Measurements from ENCODE around the gene CARD14. TPM values are rescaled to one million over a fixed set of nuclear protein-coding genes. Genes with fewer than 3 reads are reported as not detected.
A peak's percentile ranks its signal among the peaks of the same experiment; 100 is the strongest.
"Not testable (repeated sequence)": the region's sequence is repeated elsewhere in the genome, so short reads cannot be mapped to it uniquely, and the experiment has no call there.

Gene CARD14
- total and polyA plus RNA-seq, 2 experiments from 2014 or later, result 0.08 to 0.52 TPM

DNA sequence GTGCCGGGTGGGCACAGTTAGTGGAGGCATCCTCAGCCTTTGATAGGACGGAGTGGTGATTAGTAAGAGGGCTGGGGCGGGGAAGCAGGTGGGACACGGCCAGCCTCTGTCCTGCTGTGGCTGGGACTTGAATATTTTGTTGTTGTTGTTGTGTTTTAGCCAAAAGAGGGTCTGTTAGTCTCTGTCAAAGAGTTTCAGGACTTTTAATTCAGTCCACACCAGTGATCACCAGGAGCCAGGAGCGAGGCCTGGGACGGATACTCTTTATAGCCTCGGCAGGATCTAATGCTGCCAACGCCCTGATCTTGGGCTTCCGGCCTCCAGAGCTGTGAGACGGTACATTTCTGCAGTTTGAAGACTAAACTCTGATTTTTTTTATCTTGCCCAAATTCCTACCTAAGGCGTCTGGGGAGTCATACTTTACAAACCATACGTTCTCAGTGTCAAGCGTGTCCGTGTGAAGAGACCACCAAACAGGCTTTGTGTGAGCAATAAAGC is 87.9 kb downstream of the CARD14 start:
- Histone ChIP-seq H3F3A (replicated peaks; ENCODE audit: low read depth) (peaks cover 36% of the 10 kb centered on the region), H3K36me3 (ENCODE audit: insufficient read depth) (no peaks in the 10 kb centered on the region), H2AFZ (no peak overlapping the region), H3K27ac (ENCODE audit: low read depth) (peak overlapping the region; percentile 89), H4K20me1 (replicated peaks; ENCODE audit: insufficient read depth) (no peaks in the 10 kb centered on the region), H3K4me3 (no peak overlapping the region), H3K4me2 (peak overlapping the region; percentile 22), H3K79me2 (replicated peaks; ENCODE audit: insufficient read depth) (0 out of 2 replicates have a peak, but pooled peaks cover 3% of the 10 kb centered on the region), H3K9me2 (ENCODE audit: insufficient read depth) (no peaks in the 10 kb centered on the region), H3K4me1 (ENCODE audit: insufficient read depth) (peaks cover 37% of the 10 kb centered on the region), H3K27me3 (ENCODE audit: insufficient read depth) (no peaks in the 10 kb centered on the region)
- H3K9me3 Mint-ChIP-seq, result no peaks in the 10 kb centered on the region; the same call in 2 of the 3 replicates
- DNase-seq (ENCODE audit: low spot score), result peak; percentile 37
- TF ChIP-seq CREB1 (CRISPR knock-in tag; IDR thresholded peaks at IDR 0.05; ENCODE audit: low read depth) (no peak), ZNF114 (CRISPR knock-in tag; IDR thresholded peaks at IDR 0.05) (no peak), EZH2phosphoT487 (IDR thresholded peaks at IDR 0.05; ENCODE audit: unreplicated experiment) (no peak), CTCF (conservative IDR thresholded peaks at IDR 0.05; ENCODE audit: low read depth in 2 of 2) (no peak), STAT1 (IDR thresholded peaks at IDR 0.05; ENCODE audit: unreplicated experiment) (no peak), POLR2AphosphoS5 (IDR thresholded peaks at IDR 0.05; ENCODE audit: low read depth) (no peak), REST (IDR thresholded peaks at IDR 0.05; ENCODE audit: unreplicated experiment) (no peak), ZNF331 (CRISPR knock-in tag; IDR thresholded peaks at IDR 0.05; ENCODE audit: low read depth) (no peak), JUNB (IDR thresholded peaks at IDR 0.05; ENCODE audit: unreplicated experiment) (no peak), NANOG (IDR thresholded peaks at IDR 0.05; ENCODE audit: borderline replicate concordance) (no peak)
- TF ChIP-seq, protein P1, sequence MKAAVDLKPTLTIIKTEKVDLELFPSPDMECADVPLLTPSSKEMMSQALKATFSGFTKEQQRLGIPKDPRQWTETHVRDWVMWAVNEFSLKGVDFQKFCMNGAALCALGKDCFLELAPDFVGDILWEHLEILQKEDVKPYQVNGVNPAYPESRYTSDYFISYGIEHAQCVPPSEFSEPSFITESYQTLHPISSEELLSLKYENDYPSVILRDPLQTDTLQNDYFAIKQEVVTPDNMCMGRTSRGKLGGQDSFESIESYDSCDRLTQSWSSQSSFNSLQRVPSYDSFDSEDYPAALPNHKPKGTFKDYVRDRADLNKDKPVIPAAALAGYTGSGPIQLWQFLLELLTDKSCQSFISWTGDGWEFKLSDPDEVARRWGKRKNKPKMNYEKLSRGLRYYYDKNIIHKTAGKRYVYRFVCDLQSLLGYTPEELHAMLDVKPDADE (IDR thresholded peaks at IDR 0.05), result no peak
- no peak; the same call in 2 of the 3 replicates for ATAC-seq
- H3K36me3 Mint-ChIP-seq (ENCODE audit: low read depth), result no peaks in the 10 kb centered on the region
- no peak overlapping the region; the same call in 2 of the 3 replicates for H3K4me3 Mint-ChIP-seq
- H3K27me3 Mint-ChIP-seq (ENCODE audit: insufficient read depth, low read depth, poor library complexity), result peaks cover 26% of the 10 kb centered on the region
- H3K27ac Mint-ChIP-seq, result peak overlapping the region; percentile 88
- peaks cover 45% of the 10 kb centered on the region for H3K4me1 Mint-ChIP-seq

GRCh38 chr17:80258296-80258695 is 88.5 kb downstream of the CARD14 start:
- H3K9me2 ChIP-seq (ENCODE audit: insufficient read depth); H3K36me3 ChIP-seq (ENCODE audit: insufficient read depth); H3K27me3 ChIP-seq (ENCODE audit: insufficient read depth); ATAC-seq; H3K4me3 ChIP-seq; H3K79me2 ChIP-seq (replicated peaks; ENCODE audit: insufficient read depth); H3K4me3 Mint-ChIP-seq; H3K9me3 Mint-ChIP-seq; H3K36me3 Mint-ChIP-seq (ENCODE audit: low read depth); H2AFZ ChIP-seq; H4K20me1 ChIP-seq (replicated peaks; ENCODE audit: insufficient read depth); DNase-seq (ENCODE audit: low spot score): not testable (repeated sequence)
- Histone ChIP-seq H3K4me1 (ENCODE audit: insufficient read depth) (peaks cover 38% of the 10 kb centered on the region), H3F3A (replicated peaks; ENCODE audit: low read depth) (peaks cover 36% of the 10 kb centered on the region), H3K27ac (ENCODE audit: low read depth) (peak overlapping the region; percentile 89), H3K4me2 (peak overlapping the region; percentile 60; the same call in 1 of the 2 replicates)
- H3K27me3 Mint-ChIP-seq (ENCODE audit: insufficient read depth, low read depth, poor library complexity), result peaks cover 28% of the 10 kb centered on the region
- peak overlapping the region; percentile 88 for H3K27ac Mint-ChIP-seq
- peaks cover 48% of the 10 kb centered on the region for H3K4me1 Mint-ChIP-seq
